DMS79 treated with DMSO at 0.1 percent for 48 hours (cell line): ENCODE data around the gene ABHD17B.
"Not testable (repeated sequence)": the region's sequence is repeated elsewhere in the genome, so short reads cannot be mapped to it uniquely, and the experiment has no call there.

ENCODE experiments used
- DNase-seq: peaks from one replicate; lab custom pipeline; 2025; lab: John Stamatoyannopoulos, UW

The ABHD17B gene

GRCh38 chr9:71915495-71915894, 4.5 kb upstream of the ABHD17B start:
- DNase-seq, result no peak

- no peak for DNase-seq
Measured at GRCh38 chr9:71911908-71912335, 929 bp upstream of the ABHD17B start.

- no peak for DNase-seq
Measured at GRCh38 chr9:71910650-71911060, 338 bp downstream of the ABHD17B start.

- DNase-seq, result no peak
Measured at GRCh38 chr9:71909887-71910649, 925 bp downstream of the ABHD17B start.

- DNase-seq, result no peak
Measured at GRCh38 chr9:71908825-71909224, 2.2 kb downstream of the ABHD17B start.

GRCh38 chr9:71904076-71904475, 6.9 kb downstream of the ABHD17B start:
- no peak for DNase-seq

GRCh38 chr9:71901695-71902597, 9.0 kb downstream of the ABHD17B start:
- DNase-seq, result no peak

- DNase-seq, result not testable (repeated sequence)
Measured at GRCh38 chr9:71898756-71899155, 12.2 kb downstream of the ABHD17B start.

- no peak for DNase-seq
Measured at GRCh38 chr9:71897577-71897976, 13.4 kb downstream of the ABHD17B start.

GRCh38 chr9:71896761-71897160, 14.2 kb downstream of the ABHD17B start:
- DNase-seq, result no peak

GRCh38 chr9:71895955-71896354, 15.0 kb downstream of the ABHD17B start:
- no peak for DNase-seq

- no peak for DNase-seq
Measured at GRCh38 chr9:71895117-71895516, 15.9 kb downstream of the ABHD17B start.

GRCh38 chr9:71891557-71892189, 19.3 kb downstream of the ABHD17B start:
- no peak for DNase-seq

- DNase-seq, result no peak
Measured at GRCh38 chr9:71890042-71890679, 20.8 kb downstream of the ABHD17B start.

- no peak for DNase-seq
Measured at GRCh38 chr9:71887362-71887761, 23.6 kb downstream of the ABHD17B start.

GRCh38 chr9:71886541-71886940, 24.5 kb downstream of the ABHD17B start:
- no peak for DNase-seq

GRCh38 chr9:71886015-71886414, 25.0 kb downstream of the ABHD17B start:
- no peak for DNase-seq

- no peak for DNase-seq
Measured at GRCh38 chr9:71885467-71885866, 25.5 kb downstream of the ABHD17B start.

GRCh38 chr9:71884005-71884404, 27.0 kb downstream of the ABHD17B start:
- DNase-seq, result no peak

- DNase-seq, result no peak
Measured at GRCh38 chr9:71879644-71880174, 31.3 kb downstream of the ABHD17B start.

- no peak for DNase-seq
Measured at GRCh38 chr9:71878327-71879274, 32.4 kb downstream of the ABHD17B start.
